Measurements from ENCODE around the gene JAK1. TPM values are rescaled to one million over a fixed set of nuclear protein-coding genes. Genes with fewer than 3 reads are reported as not detected.

Gene JAK1
- total RNA-seq, 1 experiment from 2014 or later: 27.8 TPM

- ATAC-seq: no peak
- H3K27ac Mint-ChIP-seq: no peak overlapping the region
- DNase-seq (ENCODE audit: low spot score): no peak
- peaks cover 6% of the 10 kb centered on the region; the same call in 1 of the 2 replicates for H3K36me3 Mint-ChIP-seq
- ChIA-PET CTCF (no interaction called here), POLR2A (no interaction called here)
- no peaks in the 10 kb centered on the region for H3K27me3 Mint-ChIP-seq (ENCODE audit: low read depth)
- no peak overlapping the region for H3K4me3 Mint-ChIP-seq
- no peak for TF ChIP-seq SP1 (CRISPR knock-in tag; conservative IDR thresholded peaks at IDR 0.05)
- TF ChIP-seq CREM (CRISPR knock-in tag; IDR thresholded peaks at IDR 0.05): no peak
- TF ChIP-seq, protein P1, sequence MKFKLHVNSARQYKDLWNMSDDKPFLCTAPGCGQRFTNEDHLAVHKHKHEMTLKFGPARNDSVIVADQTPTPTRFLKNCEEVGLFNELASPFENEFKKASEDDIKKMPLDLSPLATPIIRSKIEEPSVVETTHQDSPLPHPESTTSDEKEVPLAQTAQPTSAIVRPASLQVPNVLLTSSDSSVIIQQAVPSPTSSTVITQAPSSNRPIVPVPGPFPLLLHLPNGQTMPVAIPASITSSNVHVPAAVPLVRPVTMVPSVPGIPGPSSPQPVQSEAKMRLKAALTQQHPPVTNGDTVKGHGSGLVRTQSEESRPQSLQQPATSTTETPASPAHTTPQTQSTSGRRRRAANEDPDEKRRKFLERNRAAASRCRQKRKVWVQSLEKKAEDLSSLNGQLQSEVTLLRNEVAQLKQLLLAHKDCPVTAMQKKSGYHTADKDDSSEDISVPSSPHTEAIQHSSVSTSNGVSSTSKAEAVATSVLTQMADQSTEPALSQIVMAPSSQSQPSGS (CRISPR knock-in tag; IDR thresholded peaks at IDR 0.05; ENCODE audit: borderline replicate concordance, low read depth): no peak
- no peaks in the 10 kb centered on the region for H3K9me3 Mint-ChIP-seq
- peaks cover 9% of the 10 kb centered on the region for H3K4me1 Mint-ChIP-seq
Measured at GRCh38 chr1:64875606-64876005, 90.7 kb downstream of the JAK1 start.

DNA sequence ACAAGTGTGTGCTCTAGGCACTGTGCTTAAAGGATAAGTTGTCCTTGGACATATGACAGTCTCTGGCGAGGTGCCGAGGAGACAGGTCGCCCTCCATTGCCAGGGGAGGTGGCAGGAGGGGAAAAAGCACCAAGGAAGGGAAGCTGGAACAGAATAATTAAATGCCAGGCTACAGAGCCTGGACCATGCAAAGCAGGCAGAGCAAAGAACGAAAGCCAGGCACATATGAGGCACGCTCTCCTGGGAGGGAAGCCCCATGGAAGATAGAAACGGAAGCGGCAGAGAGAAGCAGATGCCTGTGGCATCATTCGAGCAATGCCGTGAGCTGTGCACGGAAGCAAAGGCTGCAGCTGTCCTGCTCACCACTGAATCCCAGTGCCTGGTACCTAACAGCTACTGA, 91.2 kb downstream of the JAK1 start:
- Mint-ChIP-seq H3K27me3 (ENCODE audit: low read depth) (no peaks in the 10 kb centered on the region), H3K36me3 (peaks cover 6% of the 10 kb centered on the region; the same call in 1 of the 2 replicates), H3K4me3 (no peak overlapping the region), H3K9me3 (no peaks in the 10 kb centered on the region), H3K4me1 (peaks cover 9% of the 10 kb centered on the region), H3K27ac (no peak overlapping the region)
- ChIA-PET CTCF (no interaction called here), POLR2A (no interaction called here)
- TF ChIP-seq ZNF138 (CRISPR knock-in tag; conservative IDR thresholded peaks at IDR 0.05) (no peak), ZNF121 (CRISPR knock-in tag; IDR thresholded peaks at IDR 0.05) (no peak), ZNF281 (CRISPR knock-in tag; IDR thresholded peaks at IDR 0.05) (no peak), FOXJ3 (CRISPR knock-in tag; IDR thresholded peaks at IDR 0.05; ENCODE audit: borderline replicate concordance) (no peak), ZNF263 (CRISPR knock-in tag; IDR thresholded peaks at IDR 0.05; ENCODE audit: low read depth) (no peak), ZSCAN18 (CRISPR knock-in tag; IDR thresholded peaks at IDR 0.05) (no peak), FOXK1 (CRISPR knock-in tag; IDR thresholded peaks at IDR 0.05) (no peak), E2F4 (CRISPR knock-in tag; IDR thresholded peaks at IDR 0.05; ENCODE audit: borderline replicate concordance, low read depth) (no peak), SP1 (CRISPR knock-in tag; conservative IDR thresholded peaks at IDR 0.05) (no peak), STAT6 (CRISPR knock-in tag; conservative IDR thresholded peaks at IDR 0.05; ENCODE audit: low read depth) (no peak), ELF4 (CRISPR knock-in tag; IDR thresholded peaks at IDR 0.05; ENCODE audit: low read depth) (no peak)
- TF ChIP-seq, protein P2, sequence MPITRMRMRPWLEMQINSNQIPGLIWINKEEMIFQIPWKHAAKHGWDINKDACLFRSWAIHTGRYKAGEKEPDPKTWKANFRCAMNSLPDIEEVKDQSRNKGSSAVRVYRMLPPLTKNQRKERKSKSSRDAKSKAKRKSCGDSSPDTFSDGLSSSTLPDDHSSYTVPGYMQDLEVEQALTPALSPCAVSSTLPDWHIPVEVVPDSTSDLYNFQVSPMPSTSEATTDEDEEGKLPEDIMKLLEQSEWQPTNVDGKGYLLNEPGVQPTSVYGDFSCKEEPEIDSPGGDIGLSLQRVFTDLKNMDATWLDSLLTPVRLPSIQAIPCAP (CRISPR knock-in tag; IDR thresholded peaks at IDR 0.05): no peak
- TF ChIP-seq, protein P3, sequence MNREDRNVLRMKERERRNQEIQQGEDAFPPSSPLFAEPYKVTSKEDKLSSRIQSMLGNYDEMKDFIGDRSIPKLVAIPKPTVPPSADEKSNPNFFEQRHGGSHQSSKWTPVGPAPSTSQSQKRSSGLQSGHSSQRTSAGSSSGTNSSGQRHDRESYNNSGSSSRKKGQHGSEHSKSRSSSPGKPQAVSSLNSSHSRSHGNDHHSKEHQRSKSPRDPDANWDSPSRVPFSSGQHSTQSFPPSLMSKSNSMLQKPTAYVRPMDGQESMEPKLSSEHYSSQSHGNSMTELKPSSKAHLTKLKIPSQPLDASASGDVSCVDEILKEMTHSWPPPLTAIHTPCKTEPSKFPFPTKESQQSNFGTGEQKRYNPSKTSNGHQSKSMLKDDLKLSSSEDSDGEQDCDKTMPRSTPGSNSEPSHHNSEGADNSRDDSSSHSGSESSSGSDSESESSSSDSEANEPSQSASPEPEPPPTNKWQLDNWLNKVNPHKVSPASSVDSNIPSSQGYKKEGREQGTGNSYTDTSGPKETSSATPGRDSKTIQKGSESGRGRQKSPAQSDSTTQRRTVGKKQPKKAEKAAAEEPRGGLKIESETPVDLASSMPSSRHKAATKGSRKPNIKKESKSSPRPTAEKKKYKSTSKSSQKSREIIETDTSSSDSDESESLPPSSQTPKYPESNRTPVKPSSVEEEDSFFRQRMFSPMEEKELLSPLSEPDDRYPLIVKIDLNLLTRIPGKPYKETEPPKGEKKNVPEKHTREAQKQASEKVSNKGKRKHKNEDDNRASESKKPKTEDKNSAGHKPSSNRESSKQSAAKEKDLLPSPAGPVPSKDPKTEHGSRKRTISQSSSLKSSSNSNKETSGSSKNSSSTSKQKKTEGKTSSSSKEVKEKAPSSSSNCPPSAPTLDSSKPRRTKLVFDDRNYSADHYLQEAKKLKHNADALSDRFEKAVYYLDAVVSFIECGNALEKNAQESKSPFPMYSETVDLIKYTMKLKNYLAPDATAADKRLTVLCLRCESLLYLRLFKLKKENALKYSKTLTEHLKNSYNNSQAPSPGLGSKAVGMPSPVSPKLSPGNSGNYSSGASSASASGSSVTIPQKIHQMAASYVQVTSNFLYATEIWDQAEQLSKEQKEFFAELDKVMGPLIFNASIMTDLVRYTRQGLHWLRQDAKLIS (CRISPR knock-in tag; IDR thresholded peaks at IDR 0.05; ENCODE audit: borderline replicate concordance): no peak
- ATAC-seq (no peak), DNase-seq (ENCODE audit: low spot score) (no peak)

All from WTC11 (cell line).